HG03064 (cell line): ENCODE measurements around the gene PCLO.
"Not testable (repeated sequence)": the region's sequence is repeated elsewhere in the genome, so short reads cannot be mapped to it uniquely, and the experiment has no call there.

Source experiments
- ATAC-seq: cut with Tn5 transposase; IDR thresholded peaks from one replicate; pipeline ENCODE4 v1.9.1; 2021; ENCODE audit warnings: low read depth; ENCODE audit not compliant: unreplicated experiment

PCLO gene

GRCh38 chr7:83053965-83054364 lies 108.7 kb downstream of the PCLO start:
- no peak for ATAC-seq

GRCh38 chr7:83040484-83040883 lies 122.2 kb downstream of the PCLO start:
- no peak for ATAC-seq

GRCh38 chr7:83038787-83039186 lies 123.9 kb downstream of the PCLO start:
- ATAC-seq: no peak

GRCh38 chr7:83036721-83037380 lies 125.8 kb downstream of the PCLO start:
- no peak for ATAC-seq

GRCh38 chr7:83036130-83036529 lies 126.6 kb downstream of the PCLO start:
- no peak for ATAC-seq

- ATAC-seq: no peak
These were observed 130.5 kb downstream of the PCLO start for GRCh38 chr7:83032195-83032594.

- not testable (repeated sequence) for ATAC-seq
These were observed 138.6 kb downstream of the PCLO start for GRCh38 chr7:83023817-83024665.

- ATAC-seq: no peak
These were observed 141.7 kb downstream of the PCLO start for GRCh38 chr7:83021032-83021431.

- no peak for ATAC-seq
These were observed 142.5 kb downstream of the PCLO start for GRCh38 chr7:83020161-83020560.

GRCh38 chr7:83015916-83016315 lies 146.8 kb downstream of the PCLO start:
- no peak for ATAC-seq

- ATAC-seq: no peak
These were observed 148.1 kb downstream of the PCLO start for GRCh38 chr7:83014546-83014945.

GRCh38 chr7:83011954-83012353 lies 150.7 kb downstream of the PCLO start:
- no peak for ATAC-seq

- no peak for ATAC-seq
These were observed 157.3 kb downstream of the PCLO start for GRCh38 chr7:83005410-83005809.

- no peak for ATAC-seq
These were observed 161.2 kb downstream of the PCLO start for GRCh38 chr7:83001362-83002040.

- ATAC-seq: no peak
These were observed 164.2 kb downstream of the PCLO start for GRCh38 chr7:82998436-82998835.

- ATAC-seq: no peak
These were observed 177.4 kb downstream of the PCLO start for GRCh38 chr7:82985144-82985802.

- ATAC-seq: no peak
These were observed 182.4 kb downstream of the PCLO start for GRCh38 chr7:82980130-82980788.

- no peak for ATAC-seq
These were observed 186.7 kb downstream of the PCLO start for GRCh38 chr7:82975811-82976468.

GRCh38 chr7:82972135-82972534 lies 190.5 kb downstream of the PCLO start:
- no peak for ATAC-seq
